ENCODE results near the gene ANKRD63. TPM values are rescaled to one million over a fixed set of nuclear protein-coding genes. Genes with fewer than 3 reads are reported as not detected.

ANKRD63 gene
- polyA plus RNA-seq, 3 donors: not detected

DNA sequence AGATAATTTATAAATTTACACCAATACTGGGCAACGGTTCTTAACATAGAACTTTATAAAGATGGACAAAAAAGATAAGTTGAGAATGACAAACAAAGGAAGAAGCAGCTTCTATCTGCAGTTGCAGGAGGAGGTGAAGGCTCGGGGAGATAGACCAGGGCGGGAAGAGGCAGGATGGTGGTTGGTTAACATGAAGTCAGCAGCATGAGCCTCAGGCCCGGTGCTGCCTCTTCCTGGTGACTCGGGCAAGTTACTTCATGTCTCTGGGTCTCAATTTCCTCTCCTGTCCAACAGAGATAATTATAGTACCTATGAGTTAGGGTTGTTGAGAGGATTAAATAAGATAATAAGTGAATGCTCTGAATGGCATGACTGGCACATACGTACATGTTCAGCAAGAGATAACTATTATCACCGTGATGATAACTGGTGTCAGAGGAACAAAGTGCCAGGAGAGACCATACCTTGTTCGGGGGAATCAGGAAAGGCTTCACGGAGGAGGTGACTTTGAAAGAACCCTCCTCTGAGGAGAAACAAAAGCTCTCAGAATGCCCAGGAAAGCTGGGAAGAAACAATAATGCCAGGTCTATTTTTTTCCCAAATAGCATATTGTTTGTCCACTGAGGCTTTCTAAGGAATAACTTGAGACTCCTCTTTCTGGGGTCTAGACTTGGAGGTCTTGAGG lies 39.6 kb downstream of the ANKRD63 start:
- Mint-ChIP-seq H3K4me1 (peaks cover 12% of the 10 kb centered on the region), H3K27ac (no peak overlapping the region), H3K36me3 (peaks cover 0 to under 1% of the 10 kb centered on the region in 2 donors), H3K27me3 (ENCODE audit: low read depth in 3 of 3) (peaks cover 14 to 25% (median 24%) of the 10 kb centered on the region in 3 donors), H3K9me3 (peaks cover 0 to 3% (median 0%) of the 10 kb centered on the region in 7 donors), H3K4me3 (no peak overlapping the region)
- WGBS (ENCODE audit: insufficient coverage): 77% methylated on average over 6 of the region's 9 CpGs
- H3K27me3 ChIP-seq (ENCODE audit: control insufficient read depth in 2 of 2, insufficient read depth in 2 of 2, low read length in 2 of 2): peaks cover 0 to 22% of the 10 kb centered on the region in 2 donors
- H3K4me1 ChIP-seq (ENCODE audit: control insufficient read depth in 1 of 2, insufficient read depth in 2 of 2, low read length in 2 of 2): peaks cover 8 to 12% of the 10 kb centered on the region in 2 donors
- no peak overlapping the region for H3K27ac ChIP-seq (ENCODE audit: low read depth in 1 of 2, low read length in 2 of 2)
- no peaks in the 10 kb centered on the region for H3K9me3 ChIP-seq (replicated peaks in 1 of 2; ENCODE audit: control insufficient read depth in 1 of 2, insufficient read depth in 1 of 2, low read length in 2 of 2)
- no peak overlapping the region for H3K4me3 ChIP-seq (replicated peaks in 1 of 3; ENCODE audit: low read depth in 2 of 3, low read length in 3 of 3)
- intact Hi-C loops (cut with micrococcal nuclease): no loop called here
- TF ChIP-seq, protein P1, sequence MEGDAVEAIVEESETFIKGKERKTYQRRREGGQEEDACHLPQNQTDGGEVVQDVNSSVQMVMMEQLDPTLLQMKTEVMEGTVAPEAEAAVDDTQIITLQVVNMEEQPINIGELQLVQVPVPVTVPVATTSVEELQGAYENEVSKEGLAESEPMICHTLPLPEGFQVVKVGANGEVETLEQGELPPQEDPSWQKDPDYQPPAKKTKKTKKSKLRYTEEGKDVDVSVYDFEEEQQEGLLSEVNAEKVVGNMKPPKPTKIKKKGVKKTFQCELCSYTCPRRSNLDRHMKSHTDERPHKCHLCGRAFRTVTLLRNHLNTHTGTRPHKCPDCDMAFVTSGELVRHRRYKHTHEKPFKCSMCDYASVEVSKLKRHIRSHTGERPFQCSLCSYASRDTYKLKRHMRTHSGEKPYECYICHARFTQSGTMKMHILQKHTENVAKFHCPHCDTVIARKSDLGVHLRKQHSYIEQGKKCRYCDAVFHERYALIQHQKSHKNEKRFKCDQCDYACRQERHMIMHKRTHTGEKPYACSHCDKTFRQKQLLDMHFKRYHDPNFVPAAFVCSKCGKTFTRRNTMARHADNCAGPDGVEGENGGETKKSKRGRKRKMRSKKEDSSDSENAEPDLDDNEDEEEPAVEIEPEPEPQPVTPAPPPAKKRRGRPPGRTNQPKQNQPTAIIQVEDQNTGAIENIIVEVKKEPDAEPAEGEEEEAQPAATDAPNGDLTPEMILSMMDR (IDR thresholded peaks at IDR 0.05): no peak
- no peak overlapping the region for H3K9ac ChIP-seq (ENCODE audit: insufficient read depth, low read length, poor library complexity, severe bottlenecking)
- H3K4me2 ChIP-seq (replicated peaks; ENCODE audit: extremely low read depth, low read length, poor library complexity, severe bottlenecking): no peak overlapping the region
- no peak for DNase-seq
- no peak overlapping the region for H2AFZ ChIP-seq (ENCODE audit: insufficient read depth, low read depth, low read length, poor library complexity, severe bottlenecking)
- no peaks in the 10 kb centered on the region for H3K36me3 ChIP-seq (replicated peaks in 1 of 2; ENCODE audit: control insufficient read depth in 1 of 2, insufficient read depth in 2 of 2, low read length in 2 of 2)
- H3K79me2 ChIP-seq (ENCODE audit: insufficient read depth, low read length): no peaks in the 10 kb centered on the region
- H4K20me1 ChIP-seq (ENCODE audit: insufficient read depth, low read length): no peaks in the 10 kb centered on the region

DNA sequence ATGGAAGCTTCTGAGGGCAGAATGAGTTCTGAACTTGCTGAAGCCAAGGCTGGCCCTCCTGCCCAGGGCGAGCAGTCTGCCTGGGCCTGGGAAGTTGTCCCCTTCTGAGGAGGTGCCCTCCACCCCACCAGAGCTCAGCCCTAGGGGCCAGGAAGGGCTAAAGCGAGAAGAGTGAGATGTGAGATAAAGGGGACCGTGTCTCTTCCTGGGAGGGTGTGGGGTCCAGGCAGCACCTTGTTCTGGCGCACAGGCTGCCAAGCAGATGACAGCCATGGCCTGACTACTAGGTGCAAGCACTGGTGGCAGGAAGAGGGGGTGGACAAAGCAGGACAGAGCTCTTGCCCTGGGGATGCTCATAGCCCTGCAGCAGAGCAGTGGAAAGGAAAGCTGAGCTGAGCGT lies 40.3 kb downstream of the ANKRD63 start:
- TF ChIP-seq, protein P1 (IDR thresholded peaks at IDR 0.05): no peak
- no peak overlapping the region for H3K9ac ChIP-seq (ENCODE audit: insufficient read depth, low read length, poor library complexity, severe bottlenecking)
- H3K79me2 ChIP-seq (ENCODE audit: insufficient read depth, low read length): no peaks in the 10 kb centered on the region
- no peak overlapping the region for H3K4me3 ChIP-seq (replicated peaks in 1 of 3; ENCODE audit: low read depth in 2 of 3, low read length in 3 of 3)
- peaks cover 14% of the 10 kb centered on the region for H3K4me1 Mint-ChIP-seq
- no peaks in the 10 kb centered on the region for H4K20me1 ChIP-seq (ENCODE audit: insufficient read depth, low read length)
- no peak overlapping the region for H3K27ac ChIP-seq (ENCODE audit: low read depth in 1 of 2, low read length in 2 of 2)
- peaks cover 0 to 24% of the 10 kb centered on the region in 2 donors for H3K27me3 ChIP-seq (ENCODE audit: control insufficient read depth in 2 of 2, insufficient read depth in 2 of 2, low read length in 2 of 2)
- peaks cover 3 to 4% of the 10 kb centered on the region in 2 donors for H3K36me3 Mint-ChIP-seq
- intact Hi-C loops (cut with micrococcal nuclease): no loop called here
- peak overlapping the region in 2 of 7 donors; percentile 25 to 60 for H3K27ac Mint-ChIP-seq
- peaks cover 8 to 12% of the 10 kb centered on the region in 2 donors for H3K4me1 ChIP-seq (ENCODE audit: control insufficient read depth in 1 of 2, insufficient read depth in 2 of 2, low read length in 2 of 2)
- peaks cover 14 to 31% (median 29%) of the 10 kb centered on the region in 3 donors for H3K27me3 Mint-ChIP-seq (ENCODE audit: low read depth in 3 of 3)
- no peak overlapping the region for H3K4me2 ChIP-seq (replicated peaks; ENCODE audit: extremely low read depth, low read length, poor library complexity, severe bottlenecking)
- no peak overlapping the region for H2AFZ ChIP-seq (ENCODE audit: insufficient read depth, low read depth, low read length, poor library complexity, severe bottlenecking)
- WGBS (ENCODE audit: insufficient coverage): 93% methylated on average over 4 of the region's 5 CpGs
- peaks cover 0 to 3% (median 0%) of the 10 kb centered on the region in 7 donors for H3K9me3 Mint-ChIP-seq
- no peaks in the 10 kb centered on the region for H3K9me3 ChIP-seq (replicated peaks in 1 of 2; ENCODE audit: control insufficient read depth in 1 of 2, insufficient read depth in 1 of 2, low read length in 2 of 2)
- DNase-seq: no peak
- H3K4me3 Mint-ChIP-seq: no peak overlapping the region
- no peaks in the 10 kb centered on the region for H3K36me3 ChIP-seq (replicated peaks in 1 of 2; ENCODE audit: control insufficient read depth in 1 of 2, insufficient read depth in 2 of 2, low read length in 2 of 2)

All from CD14-positive monocyte (primary cell).